OCI-LY1 (cell line): ENCODE results near the gene PPARD.

ENCODE experiments used
- CTCF ChIP-seq: fragments of 200-600 bp; sonication (generic), shearing (Covaris generic); IDR thresholded peaks from 2 replicates; pipeline ENCODE4 v1.5.1; 2017; ENCODE audit warnings: mild to moderate bottlenecking, antibody characterized with exemption, low read length, moderate library complexity, mixed read lengths
- EZH2 ChIP-seq: fragments of 200-600 bp; sonication (generic), shearing (Covaris generic); IDR thresholded peaks from 2 replicates; pipeline ENCODE4 v1.8.0; 2017; ENCODE audit warnings: borderline replicate concordance, mixed run types, mild to moderate bottlenecking, antibody characterized with exemption, low read length, moderate library complexity, mixed read lengths

GRCh38 chr6:35298625-35299140 is 43.7 kb upstream of the PPARD start:
- no peak for TF ChIP-seq CTCF
- no peak for TF ChIP-seq EZH2
